DND-41 (cell line): ENCODE data around the gene NRG2.

Experiments used
- ATAC-seq: fragments of 200-7000 bp; cut with Tn5 transposase; 3 replicates; pipeline ENCODE4 v1.9.1; 2021; ENCODE audit warnings: low read depth; ENCODE audit not compliant: insufficient read depth
- DNase-seq: peaks from one replicate; pipeline ENCODE4 v3.0.0-alpha.2; 2020
- H2AFZ ChIP-seq: 2 replicates; pipeline ENCODE4 v1.6.0; 2012; ENCODE audit warnings: low read depth, low read length
- H3K27ac ChIP-seq: 2 replicates; pipeline ENCODE4 v1.5.1; 2012; ENCODE audit warnings: low read length, inconsistent platforms
- H3K27me3 ChIP-seq: fragments of 200-600 bp; sonication (generic); 2 replicates; pipeline ENCODE4 v1.6.0; 2012; ENCODE audit warnings: low read length, mild to moderate bottlenecking, inconsistent platforms; ENCODE audit not compliant: insufficient read depth, poor library complexity
- H3K36me3 ChIP-seq: 2 replicates; pipeline ENCODE4 v1.5.1; 2012; ENCODE audit warnings: low read length, inconsistent platforms; ENCODE audit not compliant: insufficient read depth
- H3K4me1 ChIP-seq: 2 replicates; pipeline ENCODE4 v1.5.1; 2012; ENCODE audit warnings: mild to moderate bottlenecking, low read length; ENCODE audit not compliant: insufficient read depth
- H3K4me2 ChIP-seq: 2 replicates; pipeline ENCODE4 v1.6.0; 2012; ENCODE audit warnings: mild to moderate bottlenecking, moderate library complexity, low read length, inconsistent platforms; ENCODE audit not compliant: insufficient read depth
- H3K4me3 ChIP-seq, 2 experiments: fragments of 200-600 bp in 1 of 2; shearing (Covaris generic) in 1 of 2; 2 replicates each; pipeline ENCODE4 v1.5.1; 2012 to 2016; ENCODE audit warnings: inconsistent platforms in 2 of 2, low read length in 2 of 2, mild to moderate bottlenecking in 2 of 2, low read depth in 1 of 2, moderate library complexity in 1 of 2
- H3K79me2 ChIP-seq: 2 replicates; pipeline ENCODE4 v1.6.0; 2012; ENCODE audit warnings: low read length, inconsistent platforms; ENCODE audit not compliant: insufficient read depth
- H3K9ac ChIP-seq: 2 replicates; pipeline ENCODE4 v1.6.0; 2012; ENCODE audit warnings: low read depth, mild to moderate bottlenecking, inconsistent platforms, low read length, moderate library complexity
- H3K9me3 ChIP-seq: 2 replicates; pipeline ENCODE4 v1.5.1; 2012; ENCODE audit warnings: low read length, moderate library complexity, mild to moderate bottlenecking, inconsistent platforms; ENCODE audit not compliant: insufficient read depth, severe bottlenecking
- H4K20me1 ChIP-seq: 2 replicates; pipeline ENCODE4 v1.6.0; 2012; ENCODE audit warnings: low read length; ENCODE audit not compliant: insufficient read depth
- CTCF ChIP-seq: IDR thresholded peaks from 2 replicates; pipeline ENCODE4 v1.5.1; 2012; ENCODE audit warnings: borderline replicate concordance, low read length, moderate library complexity, mild to moderate bottlenecking; ENCODE audit not compliant: poor library complexity, severe bottlenecking; ENCODE audit errors: extremely low read depth
- EZH2 ChIP-seq: IDR thresholded peaks from 3 replicates; pipeline ENCODE4 v1.6.1; 2012; ENCODE audit warnings: borderline replicate concordance, low read depth, mild to moderate bottlenecking, moderate library complexity, low read length, inconsistent platforms; ENCODE audit not compliant: severe bottlenecking

NRG2 gene

GRCh38 chr5:140054086-140054689 is 11.1 kb upstream of the NRG2 start:
- no peaks in the 10 kb centered on the region for H4K20me1 ChIP-seq
- no peak overlapping the region for H3K9ac ChIP-seq
- no peaks in the 10 kb centered on the region for H3K36me3 ChIP-seq
- H3K4me2 ChIP-seq = no peak overlapping the region
- no peaks in the 10 kb centered on the region for H3K79me2 ChIP-seq
- no peak overlapping the region for H3K4me3 ChIP-seq
- H3K27ac ChIP-seq = no peak overlapping the region
- H3K4me1 ChIP-seq = no peaks in the 10 kb centered on the region
- H2AFZ ChIP-seq = no peak overlapping the region
- H3K9me3 ChIP-seq = no peaks in the 10 kb centered on the region
- TF ChIP-seq EZH2 (no peak), CTCF (no peak)
- H3K27me3 ChIP-seq = peaks cover 38% of the 10 kb centered on the region
- DNase-seq (no peak), ATAC-seq (no peak)

- Histone ChIP-seq H3K4me1 (no peaks in the 10 kb centered on the region), H3K9me3 (no peaks in the 10 kb centered on the region), H3K36me3 (no peaks in the 10 kb centered on the region), H3K4me2 (no peak overlapping the region), H2AFZ (no peak overlapping the region), H3K79me2 (no peaks in the 10 kb centered on the region), H4K20me1 (no peaks in the 10 kb centered on the region), H3K27ac (no peak overlapping the region), H3K27me3 (peaks cover 20% of the 10 kb centered on the region), H3K9ac (no peak overlapping the region), H3K4me3 (no peak overlapping the region)
- no peak for TF ChIP-seq CTCF
- no peak for TF ChIP-seq EZH2
- no peak for DNase-seq
- no peak for ATAC-seq
These were observed 8.9 kb upstream of the NRG2 start for GRCh38 chr5:140051950-140052349.

- no peak overlapping the region for H3K4me3 ChIP-seq
- TF ChIP-seq EZH2 = no peak
- H2AFZ ChIP-seq = no peak overlapping the region
- DNase-seq (no peak), ATAC-seq (no peak)
- H3K36me3 ChIP-seq = no peaks in the 10 kb centered on the region
- H3K79me2 ChIP-seq = no peaks in the 10 kb centered on the region
- peaks cover 23% of the 10 kb centered on the region for H3K27me3 ChIP-seq
- no peak overlapping the region for H3K4me2 ChIP-seq
- no peak overlapping the region for H3K9ac ChIP-seq
- H4K20me1 ChIP-seq = no peaks in the 10 kb centered on the region
- no peaks in the 10 kb centered on the region for H3K4me1 ChIP-seq
- no peaks in the 10 kb centered on the region for H3K9me3 ChIP-seq
- H3K27ac ChIP-seq = no peak overlapping the region
These were observed 6.6 kb upstream of the NRG2 start for GRCh38 chr5:140049713-140050112.

- Histone ChIP-seq H3K4me1 (no peaks in the 10 kb centered on the region), H4K20me1 (no peaks in the 10 kb centered on the region), H3K9me3 (no peaks in the 10 kb centered on the region), H3K4me3 (no peak overlapping the region), H2AFZ (no peak overlapping the region), H3K4me2 (no peak overlapping the region), H3K36me3 (no peaks in the 10 kb centered on the region), H3K27me3 (peaks cover 26% of the 10 kb centered on the region), H3K27ac (no peak overlapping the region), H3K9ac (no peak overlapping the region), H3K79me2 (no peaks in the 10 kb centered on the region)
- TF ChIP-seq EZH2 (no peak), CTCF (no peak)
- DNase-seq (no peak), ATAC-seq (no peak)
These were observed 6.1 kb upstream of the NRG2 start for GRCh38 chr5:140049205-140049604.
